Keratinocyte (primary cell): ENCODE data around the gene ACVR1B.

ENCODE experiments used
- EZH2 ChIP-seq: IDR thresholded peaks from one replicate; pipeline ENCODE4 v1.6.1; 2012; ENCODE audit warnings: inconsistent platforms, mild to moderate bottlenecking, low read length, moderate library complexity
- TF ChIP-seq, protein P1 (sequence below), 3 experiments: IDR thresholded peaks in 1 of 3; conservative IDR thresholded peaks in 1 of 3; optimal IDR thresholded peaks in 1 of 3; 2 replicates in 2 of 3; 3 replicates in 1 of 3; pipeline versions ENCODE3 to v1.5.1; 2011; ENCODE audit warnings: low read length in 3 of 3, mild to moderate bottlenecking in 3 of 3, moderate library complexity in 2 of 3, control low read depth in 1 of 3, inconsistent platforms in 1 of 3; ENCODE audit not compliant: insufficient read depth in 2 of 3; ENCODE audit errors: extremely low read depth in 1 of 3

DNA sequence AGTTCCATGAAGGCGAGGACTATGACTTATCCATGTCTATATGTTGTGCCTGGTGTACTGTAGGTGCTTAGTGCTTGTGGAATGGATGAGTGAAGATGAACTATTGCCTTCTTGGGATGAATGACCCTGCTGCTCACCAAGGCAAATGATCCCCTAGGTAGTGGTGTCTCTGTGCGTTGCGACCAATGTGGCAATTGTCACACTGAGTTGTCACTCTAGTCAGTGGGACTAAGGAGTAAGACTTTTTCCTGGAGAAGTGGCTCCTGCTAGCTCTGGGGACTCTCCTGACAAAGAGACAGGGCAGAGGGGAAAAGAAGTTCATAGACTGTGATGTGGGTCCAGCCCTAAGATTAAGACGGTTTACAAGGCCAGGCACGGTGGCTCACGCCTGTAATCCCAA, 3.4 kb upstream of the ACVR1B start:
- TF ChIP-seq, protein P1, sequence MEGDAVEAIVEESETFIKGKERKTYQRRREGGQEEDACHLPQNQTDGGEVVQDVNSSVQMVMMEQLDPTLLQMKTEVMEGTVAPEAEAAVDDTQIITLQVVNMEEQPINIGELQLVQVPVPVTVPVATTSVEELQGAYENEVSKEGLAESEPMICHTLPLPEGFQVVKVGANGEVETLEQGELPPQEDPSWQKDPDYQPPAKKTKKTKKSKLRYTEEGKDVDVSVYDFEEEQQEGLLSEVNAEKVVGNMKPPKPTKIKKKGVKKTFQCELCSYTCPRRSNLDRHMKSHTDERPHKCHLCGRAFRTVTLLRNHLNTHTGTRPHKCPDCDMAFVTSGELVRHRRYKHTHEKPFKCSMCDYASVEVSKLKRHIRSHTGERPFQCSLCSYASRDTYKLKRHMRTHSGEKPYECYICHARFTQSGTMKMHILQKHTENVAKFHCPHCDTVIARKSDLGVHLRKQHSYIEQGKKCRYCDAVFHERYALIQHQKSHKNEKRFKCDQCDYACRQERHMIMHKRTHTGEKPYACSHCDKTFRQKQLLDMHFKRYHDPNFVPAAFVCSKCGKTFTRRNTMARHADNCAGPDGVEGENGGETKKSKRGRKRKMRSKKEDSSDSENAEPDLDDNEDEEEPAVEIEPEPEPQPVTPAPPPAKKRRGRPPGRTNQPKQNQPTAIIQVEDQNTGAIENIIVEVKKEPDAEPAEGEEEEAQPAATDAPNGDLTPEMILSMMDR (optimal IDR thresholded peaks at IDR 0.05 in 1 of 3, IDR thresholded peaks at IDR 0.05 in 1 of 3, conservative IDR thresholded peaks at IDR 0.05 in 1 of 3; ENCODE audit: extremely low read depth in 1 of 3, insufficient read depth in 2 of 3, low read length in 3 of 3): no peak
- no peak for TF ChIP-seq EZH2
